GM19467 (cell line): ENCODE data around the gene LARGE1.
A peak's percentile ranks its signal among the peaks of the same experiment; 100 is the strongest.
"Not testable (repeated sequence)": the region's sequence is repeated elsewhere in the genome, so short reads cannot be mapped to it uniquely, and the experiment has no call there.

ENCODE experiments used
- ATAC-seq: cut with Tn5 transposase; IDR thresholded peaks from one replicate; pipeline ENCODE4 v1.9.1; 2021; ENCODE audit warnings: mild to moderate bottlenecking, moderate library complexity; ENCODE audit not compliant: unreplicated experiment

The LARGE1 gene

DNA sequence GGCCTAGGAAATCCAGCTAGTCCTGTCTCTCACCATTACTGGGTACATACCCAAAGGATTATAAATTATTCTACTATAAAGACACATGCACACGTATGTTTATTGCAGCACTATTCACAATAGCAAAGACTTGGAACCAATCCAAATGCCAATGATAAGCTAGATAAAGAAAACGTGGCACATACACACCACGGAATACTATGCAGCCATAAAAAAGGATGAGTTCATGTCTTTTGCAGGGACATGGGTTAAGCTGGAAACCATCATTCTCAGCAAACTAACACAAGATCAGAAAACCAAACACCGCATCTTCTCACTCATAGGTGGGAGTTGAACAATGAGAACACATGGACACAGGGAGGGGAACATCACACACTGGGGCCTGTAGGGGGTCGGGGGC is 61.6 kb downstream of the LARGE1 start:
- not testable (repeated sequence) for ATAC-seq

DNA sequence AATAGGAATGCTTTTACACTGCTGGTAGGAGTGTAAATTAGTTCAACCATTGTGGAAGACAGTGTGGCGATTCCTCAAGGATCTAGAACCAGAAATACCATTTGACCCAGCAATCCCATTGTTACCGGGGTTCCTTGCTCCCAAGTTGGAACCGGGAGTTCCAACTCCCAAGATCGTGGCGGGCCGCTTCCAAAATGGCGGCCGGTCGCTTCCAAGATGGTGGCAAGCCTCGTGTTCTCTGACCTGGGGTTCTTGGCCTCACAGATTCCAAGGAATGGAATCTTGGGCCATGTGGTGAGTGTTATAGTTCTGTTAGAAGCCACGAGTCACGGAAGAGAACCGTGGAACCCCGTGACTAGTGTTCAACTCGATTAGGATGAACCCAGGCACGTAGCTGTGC is 62.5 kb downstream of the LARGE1 start:
- not testable (repeated sequence) for ATAC-seq

DNA sequence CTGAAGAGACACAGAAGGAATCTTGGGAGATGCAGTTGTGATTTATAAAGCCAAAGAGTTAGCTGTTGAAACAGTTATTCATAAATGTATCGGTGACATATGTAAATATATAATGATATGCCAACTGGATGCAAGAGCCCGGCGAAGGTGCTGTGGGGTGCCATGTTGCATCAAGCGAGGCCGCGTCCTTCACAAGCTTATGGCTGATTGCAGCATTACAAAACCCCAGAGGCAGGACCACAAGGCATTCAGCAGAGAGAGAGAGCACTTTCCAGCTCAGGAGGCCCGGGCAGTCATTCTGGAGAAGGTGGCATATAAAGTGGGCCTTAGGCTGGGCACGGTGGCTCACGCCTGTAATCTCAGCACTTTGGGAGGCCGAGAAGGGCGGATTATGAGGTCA is 65.6 kb downstream of the LARGE1 start:
- ATAC-seq: no peak

DNA sequence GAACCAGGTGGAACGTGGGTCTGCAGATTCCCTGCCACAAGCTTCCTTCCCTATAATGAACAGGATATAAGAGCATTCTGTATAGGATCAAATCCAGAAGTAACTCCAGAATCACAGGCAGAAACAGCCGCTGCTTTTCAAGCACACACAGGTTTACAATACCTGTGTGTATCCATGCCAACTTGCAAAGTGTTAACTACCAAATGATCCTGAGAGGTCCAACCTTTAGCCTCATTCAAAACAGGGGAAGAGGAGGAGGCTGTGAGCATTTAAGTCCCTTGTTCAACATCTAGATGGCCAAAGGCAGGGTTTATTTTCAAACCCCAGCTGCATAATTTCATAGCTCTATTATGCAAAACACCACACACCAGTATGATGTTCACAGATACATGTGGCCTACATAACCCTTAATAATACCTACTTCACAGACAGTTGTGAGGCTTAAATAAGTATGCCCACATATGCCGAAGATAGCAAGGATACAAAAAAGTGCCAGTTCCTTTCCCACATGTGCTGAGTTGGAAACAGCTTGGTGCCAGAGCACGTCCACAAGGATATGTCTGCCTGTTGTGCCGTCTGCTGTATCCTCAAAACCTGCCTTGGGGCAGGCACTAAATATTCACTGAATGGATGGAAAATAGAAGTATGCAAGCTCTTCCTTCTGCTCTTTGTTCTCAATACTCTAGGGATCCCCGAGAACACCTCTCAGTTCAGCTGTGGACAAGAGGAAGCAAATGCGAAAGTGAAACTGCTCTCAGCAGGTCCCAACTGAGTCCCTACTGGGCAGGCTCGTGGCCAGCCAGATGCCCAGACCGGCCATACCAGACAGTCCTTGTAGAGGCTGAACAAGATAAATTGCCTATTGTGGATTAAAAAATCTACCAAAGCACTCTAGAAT is 66.8 kb downstream of the LARGE1 start:
- no peak for ATAC-seq

DNA sequence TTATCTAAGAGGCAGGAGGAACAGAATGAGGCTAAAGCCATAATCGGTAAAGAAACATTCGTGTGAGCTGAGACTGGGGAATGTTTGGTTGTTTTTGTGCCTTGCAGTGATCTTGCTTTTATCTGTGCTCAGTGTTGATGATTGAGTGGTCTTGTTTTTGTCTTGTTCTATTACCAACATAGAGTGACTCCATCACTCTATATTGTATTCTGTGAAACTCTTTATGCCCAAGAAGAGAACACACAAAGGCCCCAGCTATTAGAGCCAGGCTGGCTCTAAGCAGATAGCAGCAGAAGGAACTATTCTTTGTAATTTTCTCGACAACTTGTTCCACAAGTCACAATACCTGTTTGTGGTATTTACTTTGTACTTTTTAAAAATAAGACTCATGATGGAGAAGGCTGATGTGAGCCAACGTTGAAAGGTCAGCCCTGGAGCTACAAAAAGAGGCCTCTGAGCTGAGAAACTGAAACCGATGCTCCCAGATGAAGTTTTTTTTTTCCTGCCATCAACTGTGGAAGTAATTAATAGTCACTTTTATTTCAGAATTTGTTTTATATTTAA is 68.4 kb downstream of the LARGE1 start:
- ATAC-seq: no peak

DNA sequence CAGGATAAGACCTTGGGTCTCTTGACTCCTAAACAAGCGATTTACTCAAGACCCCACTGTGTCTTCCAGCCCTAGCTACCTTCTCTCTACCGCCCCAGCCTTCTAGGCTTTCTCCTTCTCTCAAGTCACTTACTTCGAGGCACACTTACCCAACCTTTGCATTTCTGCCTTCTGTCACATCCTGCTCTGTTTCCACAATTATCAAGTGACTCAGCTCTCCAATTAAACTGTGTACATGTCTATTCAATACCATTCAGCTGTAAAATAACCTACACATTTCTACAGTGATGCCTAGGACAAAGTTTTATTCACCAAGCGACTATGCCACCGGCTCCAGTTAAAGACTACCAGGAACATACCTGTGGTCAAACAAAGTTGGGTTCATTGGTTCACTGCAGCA is 69.0 kb downstream of the LARGE1 start:
- ATAC-seq: no peak

DNA sequence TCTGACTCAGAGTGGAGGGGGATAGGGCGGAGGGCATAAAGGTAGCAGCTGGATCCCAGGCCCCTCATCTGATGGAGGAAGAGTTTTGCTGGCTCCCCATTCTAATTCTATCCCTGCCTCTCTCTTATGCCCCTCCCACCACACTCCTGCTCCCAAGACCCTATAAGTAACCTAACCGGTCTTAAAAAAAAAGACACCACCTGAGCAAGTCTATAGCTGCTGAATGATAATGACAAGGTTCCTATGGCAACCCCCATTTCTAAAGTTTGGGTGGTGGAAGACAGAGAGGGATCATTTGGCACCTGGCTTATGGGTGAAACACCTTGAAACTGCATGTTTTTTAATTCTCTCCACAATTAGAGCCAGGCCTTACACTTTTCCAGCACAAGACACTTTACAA is 69.6 kb downstream of the LARGE1 start:
- no peak for ATAC-seq

DNA sequence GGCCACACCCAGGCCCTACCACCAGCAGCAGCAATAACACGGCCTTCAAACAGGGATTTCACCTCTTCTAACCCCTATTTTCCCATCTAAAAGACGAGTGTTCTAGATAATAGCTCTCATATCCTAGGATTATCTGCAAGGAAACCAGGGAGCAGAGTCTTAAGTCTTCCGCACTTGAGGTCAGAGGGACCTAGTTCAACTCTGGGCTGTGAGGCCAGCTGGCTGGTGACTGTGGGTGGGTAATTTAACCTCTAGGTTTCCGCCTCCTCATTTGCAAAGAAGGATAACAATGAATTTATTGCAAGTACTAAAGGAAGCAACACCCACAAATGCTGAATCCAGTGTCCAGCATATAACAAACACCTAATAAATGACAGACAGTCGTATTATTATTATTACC is 70.1 kb downstream of the LARGE1 start:
- ATAC-seq: no peak

DNA sequence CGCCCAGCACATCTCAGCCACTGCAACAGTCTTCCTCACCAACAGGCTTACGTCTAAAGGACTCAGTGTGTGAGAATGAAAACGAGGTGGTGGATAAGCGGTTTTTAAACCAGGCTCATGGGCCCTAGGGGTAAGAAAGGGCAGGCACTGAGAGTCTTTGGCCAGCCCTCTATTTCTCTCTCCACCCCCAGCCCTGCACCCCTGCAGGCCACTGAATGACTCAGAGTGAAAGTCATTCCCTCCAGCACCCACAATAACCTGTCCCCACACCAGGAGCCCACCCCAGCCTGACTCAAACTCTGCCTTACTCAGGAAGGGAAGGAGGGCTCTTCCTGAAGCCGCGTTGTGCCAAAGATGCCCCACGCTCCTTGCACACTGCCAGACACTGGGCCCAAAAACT is 72.0 kb downstream of the LARGE1 start:
- ATAC-seq: no peak

DNA sequence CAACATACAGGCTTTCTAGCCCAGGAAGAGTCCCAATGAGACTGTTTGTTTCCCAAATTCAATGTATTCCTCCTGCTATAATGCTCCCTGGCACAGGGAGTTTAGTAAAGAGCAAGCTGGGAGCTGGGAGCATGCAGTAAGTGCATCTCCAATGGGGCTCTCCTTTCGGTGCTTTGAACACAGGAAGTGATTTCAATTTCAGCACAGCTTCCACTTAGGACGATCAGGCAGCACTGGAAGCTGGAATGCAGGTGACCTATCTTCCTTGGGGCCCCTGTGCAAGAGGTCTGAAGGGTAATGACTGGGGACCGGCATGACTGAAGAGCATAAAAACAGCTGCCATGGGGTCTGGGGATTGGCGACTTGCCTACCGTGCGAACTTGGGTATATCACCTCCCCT is 76.0 kb downstream of the LARGE1 start:
- ATAC-seq: no peak

DNA sequence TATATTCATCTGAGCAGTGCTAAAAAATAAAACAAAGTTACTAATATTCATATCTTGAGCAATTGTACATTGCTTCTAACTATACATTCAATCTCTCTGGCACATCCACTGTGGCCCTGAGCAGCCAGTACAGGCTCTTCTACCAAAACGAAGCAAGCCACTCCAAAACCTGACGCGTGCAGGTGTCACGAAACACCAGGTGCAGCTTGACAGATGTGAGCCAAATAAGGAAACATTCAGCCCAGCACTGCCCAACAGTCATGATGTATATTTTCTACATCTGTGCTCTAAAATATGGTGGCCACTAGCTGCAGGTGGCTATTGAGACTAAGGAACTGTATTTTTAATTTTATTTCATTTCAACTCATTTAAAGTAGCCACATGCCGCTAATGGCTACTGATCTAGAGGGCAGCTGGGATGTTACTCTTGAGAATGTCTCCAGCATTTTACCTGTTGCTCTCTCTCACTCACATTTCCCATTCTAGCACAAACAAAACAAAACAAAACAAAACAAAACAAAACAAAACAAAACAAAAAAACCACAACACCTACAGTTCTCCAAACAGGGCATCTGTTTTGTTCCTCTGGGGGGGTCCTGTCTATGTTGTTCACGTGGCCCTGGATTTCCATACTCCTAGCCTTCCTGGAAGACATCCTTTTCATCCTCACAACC is 77.7 kb downstream of the LARGE1 start:
- no peak for ATAC-seq

DNA sequence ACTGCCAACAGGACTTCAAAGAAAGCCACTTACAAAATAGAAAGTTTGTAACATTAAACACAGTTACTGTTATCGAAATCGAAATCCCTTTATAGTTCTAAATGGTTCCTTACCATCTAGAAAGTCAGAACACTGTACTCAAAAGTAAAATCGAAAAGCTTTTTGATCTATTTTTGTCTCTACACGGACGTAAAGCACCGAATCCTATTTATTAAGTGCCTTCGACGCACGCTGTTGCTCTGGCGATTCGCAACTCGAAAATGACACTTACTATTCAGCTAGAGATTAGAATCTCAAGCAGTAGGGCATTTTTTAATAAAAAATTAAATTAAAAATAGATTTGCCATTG is 78.3 kb downstream of the LARGE1 start:
- peak; percentile 57 for ATAC-seq

DNA sequence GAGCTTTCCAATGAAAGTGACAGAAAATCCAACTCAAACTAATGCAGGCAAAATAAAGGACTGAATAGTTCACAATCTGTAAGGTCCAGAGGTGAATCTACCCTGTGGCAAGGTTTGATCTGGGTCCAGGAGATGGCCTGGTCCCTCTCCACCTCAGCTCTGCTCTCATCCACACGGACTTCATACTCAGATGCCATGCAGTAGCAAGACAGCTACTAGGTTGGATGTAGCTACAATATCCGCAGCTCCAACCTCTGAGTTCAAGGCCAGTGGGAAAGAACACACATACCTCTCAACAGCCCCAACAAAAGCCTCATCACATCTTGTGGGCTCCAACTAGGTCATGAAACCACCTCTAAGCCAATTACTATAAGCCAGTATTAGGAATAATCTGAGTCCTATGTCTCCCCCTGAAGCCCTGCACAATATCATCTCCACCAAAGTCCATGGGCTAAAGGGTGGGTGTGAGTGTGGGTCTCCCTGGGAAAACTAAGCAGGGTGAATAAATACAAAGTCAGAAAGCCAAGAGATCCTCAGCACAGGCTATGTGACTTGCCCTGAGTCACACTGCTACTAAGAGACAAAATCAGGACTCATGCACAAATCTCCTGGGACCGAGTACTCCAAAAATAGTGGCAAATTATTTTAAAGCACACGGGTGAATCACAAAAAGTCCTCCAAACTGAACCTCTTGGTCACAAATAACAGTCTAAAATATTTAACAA is 78.8 kb downstream of the LARGE1 start:
- peak; percentile 25 for ATAC-seq

DNA sequence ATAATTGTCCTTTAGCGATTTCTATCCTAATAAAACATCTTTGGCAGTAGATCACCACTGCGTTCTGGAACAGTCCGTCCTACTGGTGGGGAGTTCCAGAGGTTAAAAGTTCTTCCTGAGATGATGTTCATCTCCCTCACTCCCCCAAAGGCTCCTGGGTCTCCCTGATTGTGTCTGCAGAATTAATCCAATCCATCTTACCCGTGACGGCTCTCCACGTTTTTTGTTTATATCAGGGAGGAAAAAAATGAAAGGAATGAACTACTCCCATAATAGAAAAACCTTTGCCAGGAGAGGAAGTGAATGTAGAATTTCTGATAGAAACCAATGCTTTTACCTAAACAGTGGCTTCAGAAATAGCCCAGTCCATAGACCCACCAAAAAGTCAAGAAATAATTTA is 81.6 kb downstream of the LARGE1 start:
- no peak for ATAC-seq

DNA sequence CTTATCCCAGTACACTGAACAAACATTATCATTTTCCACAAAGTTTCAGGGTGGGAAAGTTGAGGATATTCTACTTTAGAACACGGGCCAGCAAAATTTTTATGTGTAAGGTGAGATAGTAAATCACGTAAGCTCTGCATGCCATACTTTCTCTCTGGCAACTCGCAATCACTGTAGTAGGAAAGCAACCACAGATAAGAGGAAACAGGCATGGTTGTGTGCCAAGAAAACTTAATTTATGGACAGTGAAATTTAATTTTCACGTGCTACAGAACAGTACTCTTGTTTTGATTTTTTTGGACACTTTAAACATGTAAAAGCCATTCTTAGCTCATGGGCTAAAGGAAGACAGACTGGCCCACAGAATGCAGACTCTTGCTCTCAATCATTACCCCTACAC is 82.5 kb downstream of the LARGE1 start:
- ATAC-seq: no peak

DNA sequence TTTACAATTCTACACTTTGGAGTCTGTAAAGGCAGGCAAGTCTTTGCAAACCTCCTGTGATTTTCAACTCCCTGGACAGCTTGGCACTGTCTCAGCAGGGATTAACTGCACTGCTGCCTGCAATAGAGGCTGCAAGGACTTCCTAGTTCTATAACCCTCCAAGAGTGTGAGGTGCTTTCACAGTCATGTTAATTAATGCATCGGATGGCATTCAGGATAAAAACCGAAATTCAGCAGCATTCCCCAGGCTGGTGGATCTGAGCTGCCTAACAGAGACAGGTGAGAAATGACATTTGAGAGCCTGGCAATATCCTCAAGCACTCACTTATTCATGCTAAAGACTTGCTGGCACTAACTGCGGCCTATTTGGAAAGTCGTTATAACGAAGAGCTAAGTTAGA is 85.0 kb downstream of the LARGE1 start:
- ATAC-seq: no peak

DNA sequence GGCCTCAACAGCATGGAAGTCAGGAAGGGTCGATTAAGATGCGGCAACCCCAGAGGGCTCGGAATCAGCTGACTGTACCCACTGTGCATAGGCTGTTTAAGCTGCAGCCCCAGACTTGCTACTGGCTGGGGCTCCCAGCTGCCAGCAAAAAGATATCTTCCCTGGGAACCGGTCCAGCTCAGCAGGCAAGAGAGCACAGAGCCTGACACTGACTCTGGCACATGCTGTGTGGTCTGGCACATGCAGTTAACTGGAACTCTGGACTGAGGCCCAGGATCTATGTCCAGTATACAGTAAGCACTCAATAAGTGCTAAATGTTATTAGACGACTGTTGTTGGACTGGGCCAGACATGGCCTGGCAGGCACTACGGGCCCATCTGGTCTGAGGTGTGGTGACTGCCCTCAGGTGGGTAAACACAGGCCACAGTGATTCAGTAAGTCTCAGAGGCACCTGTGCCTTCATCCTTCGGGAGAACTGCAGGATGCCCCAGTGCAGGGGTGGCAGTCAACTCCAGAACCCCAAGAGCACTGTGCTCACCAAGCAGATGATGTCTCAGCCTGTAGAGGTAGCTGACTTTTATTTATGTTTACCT is 87.6 kb downstream of the LARGE1 start:
- ATAC-seq: no peak

DNA sequence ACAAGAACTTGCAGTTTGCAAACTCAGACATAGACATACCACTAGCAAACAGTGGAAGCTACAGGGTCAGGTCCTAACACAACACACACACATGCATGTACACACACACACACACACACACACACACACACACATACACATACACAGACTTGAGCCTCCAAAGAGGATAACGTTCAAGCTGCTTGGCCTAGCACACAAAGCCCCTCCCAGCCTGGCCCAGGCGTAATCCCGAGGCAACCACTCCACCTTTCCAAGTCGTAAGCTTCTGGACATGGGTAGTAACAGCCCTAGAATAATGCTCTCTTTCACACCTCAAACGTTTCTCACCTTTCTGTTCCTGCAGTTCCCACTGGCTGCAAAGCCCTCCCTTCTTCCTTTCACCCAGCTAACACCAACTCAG is 88.6 kb downstream of the LARGE1 start:
- no peak for ATAC-seq

DNA sequence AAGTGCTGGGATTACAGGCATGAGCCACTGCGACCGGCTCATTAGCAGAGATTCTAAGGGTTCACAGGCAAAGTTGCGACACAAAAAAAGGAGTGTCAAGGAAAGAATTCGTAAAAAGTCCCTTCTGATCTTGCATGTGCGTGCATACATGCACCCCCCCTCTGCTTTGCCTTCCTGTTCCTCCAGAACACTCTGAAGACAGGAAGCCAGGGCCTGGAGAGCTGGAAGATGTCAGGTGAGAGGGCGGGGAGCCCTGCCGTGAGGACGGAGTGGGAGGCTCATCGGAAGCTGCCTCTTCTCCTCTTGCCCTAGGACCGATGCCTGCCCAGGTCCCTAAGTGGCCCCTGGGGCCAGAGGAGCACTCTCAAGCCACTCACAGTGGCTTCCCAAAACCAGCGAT is 89.1 kb downstream of the LARGE1 start:
- no peak for ATAC-seq

DNA sequence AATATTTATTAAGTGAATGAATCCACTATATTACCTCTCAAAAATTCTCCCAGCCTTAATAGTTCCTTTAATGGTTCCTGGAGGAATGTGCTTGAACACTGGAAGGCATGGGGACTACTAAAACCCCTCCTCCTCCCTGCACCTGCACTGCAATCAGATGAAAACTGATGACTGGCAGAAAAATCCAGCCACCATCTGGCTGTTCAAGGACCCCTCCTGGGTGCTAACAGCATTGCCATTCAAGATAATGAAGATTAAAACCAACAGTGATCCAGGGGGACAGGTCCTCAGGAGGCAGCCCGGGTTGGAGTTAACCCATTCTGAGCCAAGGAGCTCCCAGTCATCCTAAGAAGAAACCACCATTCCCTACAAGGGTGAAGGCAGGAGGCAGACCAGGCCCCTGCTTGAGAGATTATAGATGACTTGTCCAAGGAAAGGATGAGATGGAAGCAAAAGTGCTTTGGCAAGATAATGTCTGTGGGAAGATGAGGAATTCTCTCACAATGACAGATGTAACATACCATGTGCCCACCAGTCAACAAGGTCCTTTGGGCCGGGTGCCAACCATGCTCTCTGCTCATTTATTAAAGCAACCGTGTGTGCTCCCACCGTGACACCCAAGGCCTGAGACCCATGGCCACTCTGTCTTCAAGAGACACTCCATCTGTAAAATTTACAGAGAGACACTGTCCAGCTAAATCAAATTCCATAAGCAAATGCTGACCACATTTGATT is 90.6 kb downstream of the LARGE1 start:
- no peak for ATAC-seq

DNA sequence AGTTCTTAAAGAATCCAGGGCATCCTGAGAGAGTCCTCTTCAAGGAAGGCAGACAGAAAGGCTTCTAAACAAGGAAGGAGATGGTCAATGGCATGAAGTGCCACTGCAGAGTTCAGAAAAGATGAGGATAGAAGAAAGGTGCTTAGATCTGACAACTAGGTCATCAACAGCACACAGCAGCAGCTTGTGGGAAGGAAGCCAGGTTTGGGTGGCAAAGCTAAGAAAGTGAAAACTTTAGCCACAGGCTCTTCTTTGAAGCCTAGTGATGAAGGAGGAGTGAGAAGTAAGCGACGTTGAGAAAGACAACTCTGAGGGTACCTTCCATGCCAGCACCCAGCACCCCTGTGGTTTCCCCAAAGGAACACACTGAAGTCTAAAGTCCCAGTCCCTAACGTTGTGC is 92.0 kb downstream of the LARGE1 start:
- ATAC-seq: no peak
